Activated B cell treated with CpG ODN at 0.5 μM for 24 hours (primary cell): ENCODE data around the gene JSRP1. TPM values are rescaled to one million over a fixed set of nuclear protein-coding genes. Genes with fewer than 3 reads are reported as not detected.

ENCODE experiments used
- ATAC-seq: fragments of 200-7000 bp; cut with Tn5 transposase; one replicate; pipeline ENCODE4 v1.10.0; 2021; ENCODE audit warnings: low read depth, mild to moderate bottlenecking, moderate library complexity
- CTCF ChIA-PET: fragments of 350-600 bp; sonication (Branson Sonifier 250); formaldehyde crosslinking; loops from one replicate; lab custom pipeline; 2021; ENCODE audit warnings: antibody characterized with exemption; lab: Charles Lee
- POLR2A ChIA-PET: fragments of 350-600 bp; sonication (Branson Sonifier 250); formaldehyde crosslinking; loops from one replicate; lab custom pipeline; 2021; ENCODE audit warnings: antibody characterized with exemption; lab: Charles Lee
- DNase-seq: peaks from one replicate; pipeline ENCODE4 v3.0.0; 2022
- H3K27ac Mint-ChIP-seq: one replicate; pipeline ENCODE4 v1.8.0; 2020; ENCODE audit warnings: mixed read lengths
- H3K27me3 Mint-ChIP-seq: one replicate; pipeline ENCODE4 v1.8.0; 2021; ENCODE audit warnings: mixed read lengths
- H3K36me3 Mint-ChIP-seq: one replicate; pipeline ENCODE4 v1.8.0; 2021; ENCODE audit warnings: low read depth, mixed read lengths
- H3K4me1 Mint-ChIP-seq: one replicate; pipeline ENCODE4 v1.8.0; 2021; ENCODE audit warnings: mixed read lengths
- H3K4me3 Mint-ChIP-seq: one replicate; pipeline ENCODE4 v1.8.0; 2020; ENCODE audit warnings: mild to moderate bottlenecking, mixed read lengths
- H3K9me3 Mint-ChIP-seq: one replicate; pipeline ENCODE4 v1.8.0; 2020; ENCODE audit warnings: mixed read lengths
- intact Hi-C: fragments of 100-400 bp; cut with micrococcal nuclease; formaldehyde crosslinking; loops from one replicate; pipeline ENCODE4 v1.15.1; 2024
- total RNA-seq: library from RNA; stranded (reverse); gene quantifications from 2 replicates; pipeline ENCODE4 v1.2.3, GENCODE V29; 2022
- TF ChIP-seq, protein P1 (sequence below): fragments of 200-600 bp; IDR thresholded peaks from one replicate; pipeline ENCODE4 v1.8.0; 2022; ENCODE audit warnings: antibody characterized with exemption, mild to moderate bottlenecking

Gene JSRP1
- total RNA-seq, 1 donor from 2014 or later: 0.31 TPM

DNA sequence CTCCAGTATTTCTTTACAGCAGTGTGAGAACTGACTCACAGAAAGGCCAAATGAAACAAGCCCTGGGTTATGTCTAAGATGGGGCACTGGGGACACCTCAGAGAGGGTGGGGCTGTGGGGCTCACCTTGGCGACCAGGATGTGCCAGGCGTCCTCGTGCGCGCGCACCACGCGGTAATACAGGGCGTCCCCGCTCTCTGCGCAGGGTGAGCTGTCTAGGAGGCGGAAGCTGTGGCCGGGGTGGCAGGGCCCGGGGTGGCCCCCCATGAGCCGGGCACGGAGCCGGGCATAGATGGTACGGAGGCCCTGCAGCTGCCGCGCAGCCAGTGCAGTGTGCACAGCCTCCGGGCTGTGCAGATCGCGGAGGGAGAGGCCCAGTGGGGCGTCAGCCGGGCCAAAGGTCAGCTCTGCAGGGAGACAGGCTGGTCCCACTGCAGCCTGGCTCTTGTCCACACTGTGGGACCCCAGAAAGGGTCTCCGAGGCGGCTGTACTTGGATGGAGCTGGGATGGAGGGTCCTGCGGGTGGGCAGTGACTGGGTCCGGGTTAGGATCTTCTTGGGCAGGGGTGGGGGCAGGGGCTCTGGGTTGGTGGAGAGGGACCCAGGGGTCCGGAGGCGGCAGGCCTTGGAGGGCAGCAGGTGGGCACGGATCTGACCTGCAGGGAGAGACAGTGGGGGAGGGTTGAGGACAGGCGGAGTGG is 22.4 kb upstream of the JSRP1 start:
- POLR2A ChIA-PET: interaction anchor here (0.7 to 4.1 kb wide), 5 partner anchors 10 to 458 kb away, joined by 3 to 23 read pairs (median 7); no protein-coding TSS in a partner anchor
- H3K36me3 Mint-ChIP-seq: peaks cover 23% of the 10 kb centered on the region
- intact Hi-C loops: no loop called here
- no peak overlapping the region for H3K4me3 Mint-ChIP-seq
- TF ChIP-seq, protein P1, sequence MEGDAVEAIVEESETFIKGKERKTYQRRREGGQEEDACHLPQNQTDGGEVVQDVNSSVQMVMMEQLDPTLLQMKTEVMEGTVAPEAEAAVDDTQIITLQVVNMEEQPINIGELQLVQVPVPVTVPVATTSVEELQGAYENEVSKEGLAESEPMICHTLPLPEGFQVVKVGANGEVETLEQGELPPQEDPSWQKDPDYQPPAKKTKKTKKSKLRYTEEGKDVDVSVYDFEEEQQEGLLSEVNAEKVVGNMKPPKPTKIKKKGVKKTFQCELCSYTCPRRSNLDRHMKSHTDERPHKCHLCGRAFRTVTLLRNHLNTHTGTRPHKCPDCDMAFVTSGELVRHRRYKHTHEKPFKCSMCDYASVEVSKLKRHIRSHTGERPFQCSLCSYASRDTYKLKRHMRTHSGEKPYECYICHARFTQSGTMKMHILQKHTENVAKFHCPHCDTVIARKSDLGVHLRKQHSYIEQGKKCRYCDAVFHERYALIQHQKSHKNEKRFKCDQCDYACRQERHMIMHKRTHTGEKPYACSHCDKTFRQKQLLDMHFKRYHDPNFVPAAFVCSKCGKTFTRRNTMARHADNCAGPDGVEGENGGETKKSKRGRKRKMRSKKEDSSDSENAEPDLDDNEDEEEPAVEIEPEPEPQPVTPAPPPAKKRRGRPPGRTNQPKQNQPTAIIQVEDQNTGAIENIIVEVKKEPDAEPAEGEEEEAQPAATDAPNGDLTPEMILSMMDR: no peak
- DNase-seq: no peak
- H3K27ac Mint-ChIP-seq: no peak overlapping the region
- no peak for ATAC-seq
- no peaks in the 10 kb centered on the region for H3K9me3 Mint-ChIP-seq
- CTCF ChIA-PET: interaction anchor here (0.9 to 3.1 kb wide), 2 partner anchors 10 to 333 kb away, joined by 3 to 12 read pairs; no protein-coding TSS in a partner anchor
- peaks cover 55% of the 10 kb centered on the region for H3K4me1 Mint-ChIP-seq
- no peaks in the 10 kb centered on the region for H3K27me3 Mint-ChIP-seq

DNA sequence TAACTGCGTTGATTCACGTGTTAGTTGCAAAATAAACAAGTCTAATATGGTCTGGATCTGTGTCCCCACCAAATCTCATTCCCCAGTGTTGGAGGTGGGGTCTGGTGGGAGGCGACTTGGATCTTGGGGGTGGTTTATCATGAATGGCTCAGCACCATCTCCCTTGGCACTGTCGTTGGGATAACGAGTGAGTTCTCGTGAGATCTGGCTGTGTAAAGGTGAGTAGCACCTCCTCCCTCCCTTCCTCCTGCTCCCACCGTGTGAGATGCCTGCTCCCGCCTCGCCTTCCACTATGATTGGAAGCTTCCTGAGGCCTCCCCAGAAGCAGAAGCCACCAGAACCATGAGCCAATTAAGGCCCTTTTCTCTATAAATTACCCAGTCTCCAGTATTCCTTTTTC is 20.9 kb upstream of the JSRP1 start:
- Mint-ChIP-seq H3K4me3 (no peak overlapping the region), H3K9me3 (no peaks in the 10 kb centered on the region), H3K4me1 (peaks cover 58% of the 10 kb centered on the region), H3K27me3 (no peaks in the 10 kb centered on the region), H3K27ac (no peak overlapping the region), H3K36me3 (peaks cover 34% of the 10 kb centered on the region)
- DNase-seq (no peak), ATAC-seq (no peak)
- intact Hi-C loops: no loop called here
- TF ChIP-seq, protein P1: no peak
- ChIA-PET CTCF (interaction anchor here (1.7 to 3.1 kb wide), 2 partner anchors 12 to 116 kb away, joined by 6 to 12 read pairs; no protein-coding TSS in a partner anchor), POLR2A (interaction anchor here (0.7 to 4.1 kb wide), 6 partner anchors 12 to 350 kb away, joined by 3 to 23 read pairs (median 4); partner anchors contain the start of gene LSM7)

DNA sequence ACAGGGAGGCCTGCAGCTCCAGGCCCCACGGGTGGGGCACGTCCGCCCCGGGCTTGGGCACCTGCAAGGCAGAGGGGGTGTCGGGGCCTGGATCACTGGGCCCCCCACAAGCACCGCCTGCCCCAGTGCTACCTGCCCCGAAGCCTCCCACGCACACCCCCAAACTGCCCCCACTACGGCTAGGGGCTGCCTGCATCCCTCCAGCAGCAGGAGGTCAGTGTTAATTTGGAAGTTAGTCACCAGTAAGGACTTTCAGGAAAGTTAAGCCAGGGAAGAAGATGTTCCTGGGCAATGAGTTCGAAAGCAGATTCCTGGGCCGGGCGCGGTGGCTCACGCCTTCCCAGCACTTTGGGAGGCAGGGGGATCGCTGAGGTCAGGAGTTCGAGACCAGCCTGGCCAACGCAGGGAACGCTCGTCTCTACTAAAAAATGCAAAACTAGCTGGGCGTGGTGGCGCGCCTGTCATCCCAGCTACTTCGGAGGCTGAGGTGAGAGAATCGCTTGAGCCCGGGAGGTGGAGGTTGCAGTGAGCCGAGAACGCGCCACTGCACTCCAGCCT is 20.3 kb upstream of the JSRP1 start:
- TF ChIP-seq, protein P1: no peak
- Mint-ChIP-seq H3K36me3 (peaks cover 39% of the 10 kb centered on the region), H3K4me3 (no peak overlapping the region), H3K27me3 (no peaks in the 10 kb centered on the region), H3K4me1 (peaks cover 56% of the 10 kb centered on the region), H3K9me3 (no peaks in the 10 kb centered on the region), H3K27ac (no peak overlapping the region)
- DNase-seq (no peak), ATAC-seq (no peak)
- POLR2A ChIA-PET: interaction anchor here (0.7 to 7.6 kb wide), 5 partner anchors 12 to 51 kb away, joined by 3 to 73 read pairs (median 5); partner anchors contain the start of gene LSM7
- intact Hi-C loops: no loop called here
- CTCF ChIA-PET: interaction anchor here (1.2 to 3.2 kb wide), 5 partner anchors 12 to 360 kb away, joined by 3 to 16 read pairs (median 6); partner anchors contain the start of gene GADD45B

DNA sequence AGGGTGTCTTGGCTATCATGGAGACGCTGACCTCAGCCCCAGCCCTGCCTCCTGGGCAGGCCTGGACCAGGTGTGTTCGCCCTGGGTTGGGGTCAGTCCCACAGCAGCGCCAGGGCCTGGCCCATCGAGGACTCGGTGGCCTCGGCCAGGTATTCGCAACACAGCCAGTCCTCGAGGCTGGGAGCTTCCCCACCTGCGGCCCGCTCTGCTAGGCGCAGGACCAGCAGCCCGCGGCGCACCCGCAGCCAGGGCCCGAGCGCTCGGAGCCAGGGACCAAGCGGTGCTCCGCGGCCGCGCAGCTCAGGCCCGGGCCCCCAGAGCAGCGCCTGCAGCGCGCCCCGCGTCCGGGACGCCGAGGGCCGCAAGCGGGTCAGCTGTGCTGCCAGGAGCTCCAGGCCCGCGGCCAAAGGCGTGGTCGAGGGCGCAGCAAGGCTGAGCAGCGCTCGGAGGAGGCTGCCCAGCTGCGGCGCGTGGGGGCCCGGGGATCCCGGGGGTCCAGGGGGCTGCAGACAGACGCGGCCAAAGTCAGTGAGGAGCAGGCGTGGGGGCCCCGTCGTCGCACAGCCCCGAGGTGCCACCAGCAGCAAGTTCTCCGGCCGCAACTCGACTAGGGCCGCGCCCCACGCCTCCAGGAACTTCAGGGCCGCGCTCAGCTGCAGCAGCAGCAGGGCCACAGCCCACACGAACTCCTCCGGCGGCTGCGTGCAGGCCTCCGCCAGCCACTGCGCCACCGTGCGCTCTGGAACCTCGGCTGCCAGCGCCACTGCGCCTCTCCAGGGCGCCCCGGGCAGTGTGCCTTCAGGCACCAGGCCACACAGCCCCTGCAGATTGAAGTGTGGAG is 19.6 kb upstream of the JSRP1 start:
- ATAC-seq: no peak
- TF ChIP-seq, protein P1: no peak
- Mint-ChIP-seq H3K36me3 (peaks cover 42% of the 10 kb centered on the region), H3K4me3 (no peak overlapping the region), H3K27ac (no peak overlapping the region), H3K4me1 (peaks cover 58% of the 10 kb centered on the region), H3K27me3 (no peaks in the 10 kb centered on the region), H3K9me3 (no peaks in the 10 kb centered on the region)
- intact Hi-C loops: loop anchor here (1.0 kb wide), 2 partner anchors 115 to 361 kb away; no protein-coding TSS in a partner anchor
- no peak for DNase-seq
- POLR2A ChIA-PET: interaction anchor here (0.7 to 7.8 kb wide), 10 partner anchors 13 to 346 kb away, joined by 3 to 103 read pairs (median 5); partner anchors contain the start of genes AMH, JSRP1, LSM7 and PLEKHJ1
- CTCF ChIA-PET: interaction anchor here (1.0 to 3.2 kb wide), 13 partner anchors 10 to 361 kb away, joined by 3 to 16 read pairs (median 4); partner anchors contain the start of genes GADD45B and PLEKHJ1
